HG03025 (cell line): ENCODE measurements around the gene SUSD1.
"Not testable (repeated sequence)": the region's sequence is repeated elsewhere in the genome, so short reads cannot be mapped to it uniquely, and the experiment has no call there.

Experiments used
- ATAC-seq: cut with Tn5 transposase; IDR thresholded peaks from one replicate; pipeline ENCODE4 v1.9.1; 2021; ENCODE audit warnings: mild to moderate bottlenecking, moderate library complexity; ENCODE audit not compliant: unreplicated experiment, low FRiP score

Gene SUSD1

GRCh38 chr9:112174965-112175795, at the start of gene SUSD1:
TSS of gene SUSD1 (minus strand) at chr9:112175297. CDS start at chr9:112175235, 62 bp downstream.
- peak; percentile 50 for ATAC-seq

- no peak for ATAC-seq
These were observed 49.5 kb upstream of the SUSD1 start for GRCh38 chr9:112224401-112225289.

GRCh38 chr9:112218908-112219307, 43.8 kb upstream of the SUSD1 start:
- peak; percentile 89 for ATAC-seq

GRCh38 chr9:112212926-112213325, 37.8 kb upstream of the SUSD1 start:
- ATAC-seq = no peak

GRCh38 chr9:112207451-112207850, 32.4 kb upstream of the SUSD1 start:
- no peak for ATAC-seq

- no peak for ATAC-seq
These were observed 28.4 kb upstream of the SUSD1 start for GRCh38 chr9:112203536-112203935.

GRCh38 chr9:112200711-112201110, 25.6 kb upstream of the SUSD1 start:
- no peak for ATAC-seq

- ATAC-seq = no peak
These were observed 23.5 kb upstream of the SUSD1 start for GRCh38 chr9:112198646-112199045.

- no peak for ATAC-seq
These were observed 19.9 kb upstream of the SUSD1 start for GRCh38 chr9:112194969-112195431.

- no peak for ATAC-seq
These were observed 18.6 kb upstream of the SUSD1 start for GRCh38 chr9:112193572-112194288.

GRCh38 chr9:112190320-112190719, 15.2 kb upstream of the SUSD1 start:
- ATAC-seq = not testable (repeated sequence)

- no peak for ATAC-seq
These were observed 13.8 kb upstream of the SUSD1 start for GRCh38 chr9:112188884-112189283.

GRCh38 chr9:112187404-112187803, 12.3 kb upstream of the SUSD1 start:
- ATAC-seq = no peak

- ATAC-seq = no peak
These were observed 11.6 kb upstream of the SUSD1 start for GRCh38 chr9:112186695-112187094.

- ATAC-seq = no peak
These were observed 9.8 kb upstream of the SUSD1 start for GRCh38 chr9:112184946-112185345.

GRCh38 chr9:112184221-112184620, 9.1 kb upstream of the SUSD1 start:
- no peak for ATAC-seq

- ATAC-seq = no peak
These were observed 5.3 kb upstream of the SUSD1 start for GRCh38 chr9:112180387-112180881.

GRCh38 chr9:112179816-112180215, 4.7 kb upstream of the SUSD1 start:
- no peak for ATAC-seq

GRCh38 chr9:112176524-112176923, 1.4 kb upstream of the SUSD1 start:
- no peak for ATAC-seq

- ATAC-seq = no peak
These were observed 759 bp upstream of the SUSD1 start for GRCh38 chr9:112175796-112176315.
